Uterus (tissue), 4 donors: ENCODE measurements around the gene NOTCH1. TPM values are rescaled to one million over a fixed set of nuclear protein-coding genes. Genes with fewer than 3 reads are reported as not detected.

Experiments
- DNase-seq, 2 donors: peaks; one replicate each; pipeline ENCODE4 v3.0.0-alpha.2; 2019 to 2020
- H3K27ac ChIP-seq, 2 donors: fragments of 200-600 bp; sonication (generic); 1 replicate in 1 of 2; 2 replicates in 1 of 2; pipeline ENCODE4 v1.5.1; 2016 to 2018
- H3K27me3 ChIP-seq, 2 donors: fragments of 200-600 bp; sonication (generic); one replicate each; pipeline ENCODE4 v1.5.1; 2018 to 2019; ENCODE audit warnings: control low read depth in 1 of 2
- H3K36me3 ChIP-seq, 2 donors: fragments of 200-600 bp; sonication (generic); one replicate each; pipeline ENCODE4 v1.5.1; 2019; ENCODE audit warnings: control low read depth in 1 of 2
- H3K4me1 ChIP-seq, 2 donors: fragments of 200-600 bp; sonication (generic); one replicate each; pipeline ENCODE4 v1.5.1; 2018 to 2019; ENCODE audit warnings: control low read depth in 1 of 2
- H3K4me3 ChIP-seq, 2 donors: fragments of 200-600 bp; sonication (generic); 1 replicate in 1 of 2; 2 replicates in 1 of 2; pipeline ENCODE4 v1.5.1; 2018 to 2019; ENCODE audit warnings: mild to moderate bottlenecking in 1 of 2
- H3K9me3 ChIP-seq, 2 donors: fragments of 200-600 bp; sonication (generic); one replicate each; pipeline ENCODE4 v1.5.1; 2019; ENCODE audit warnings: control low read depth in 1 of 2
- CTCF ChIP-seq, 4 experiments: fragments of 200-600 bp in 2 of 4; fragments of 450-650 bp in 2 of 4; sonication (generic) in 2 of 4; IDR thresholded peaks; one replicate each; pipeline ENCODE4 v1.5.1; 2016 to 2019; ENCODE audit warnings: antibody characterized with exemption in 4 of 4, mild to moderate bottlenecking in 2 of 4, moderate library complexity in 1 of 4
- POLR2A ChIP-seq, 2 donors: fragments of 450-650 bp; IDR thresholded peaks; one replicate each; pipeline ENCODE4 v1.6.1; 2016; ENCODE audit warnings: antibody characterized with exemption in 2 of 2, mild to moderate bottlenecking in 1 of 2, moderate library complexity in 1 of 2
- intact Hi-C: fragments of 100-400 bp; cut with DNase I; formaldehyde crosslinking; loops from one replicate; pipeline ENCODE4 v1.15.1; 2023; ENCODE audit warnings: low total_unique reads
- total RNA-seq, 4 donors: library from RNA; depleted of rRNA in 3 of 4; stranded (reverse); fragments of >200 nt in 3 of 4; gene quantifications; one replicate each; pipeline versions ENCODE4 v1.1.0 to v1.2.4, GENCODE V29; 2014 to 2023
- donor health status: DM: yes; HTN: yes; CAD: no.

NOTCH1 gene
- total RNA-seq, 4 donors from 2014 or later = 19.7 to 109 (median 35.6) TPM

DNA sequence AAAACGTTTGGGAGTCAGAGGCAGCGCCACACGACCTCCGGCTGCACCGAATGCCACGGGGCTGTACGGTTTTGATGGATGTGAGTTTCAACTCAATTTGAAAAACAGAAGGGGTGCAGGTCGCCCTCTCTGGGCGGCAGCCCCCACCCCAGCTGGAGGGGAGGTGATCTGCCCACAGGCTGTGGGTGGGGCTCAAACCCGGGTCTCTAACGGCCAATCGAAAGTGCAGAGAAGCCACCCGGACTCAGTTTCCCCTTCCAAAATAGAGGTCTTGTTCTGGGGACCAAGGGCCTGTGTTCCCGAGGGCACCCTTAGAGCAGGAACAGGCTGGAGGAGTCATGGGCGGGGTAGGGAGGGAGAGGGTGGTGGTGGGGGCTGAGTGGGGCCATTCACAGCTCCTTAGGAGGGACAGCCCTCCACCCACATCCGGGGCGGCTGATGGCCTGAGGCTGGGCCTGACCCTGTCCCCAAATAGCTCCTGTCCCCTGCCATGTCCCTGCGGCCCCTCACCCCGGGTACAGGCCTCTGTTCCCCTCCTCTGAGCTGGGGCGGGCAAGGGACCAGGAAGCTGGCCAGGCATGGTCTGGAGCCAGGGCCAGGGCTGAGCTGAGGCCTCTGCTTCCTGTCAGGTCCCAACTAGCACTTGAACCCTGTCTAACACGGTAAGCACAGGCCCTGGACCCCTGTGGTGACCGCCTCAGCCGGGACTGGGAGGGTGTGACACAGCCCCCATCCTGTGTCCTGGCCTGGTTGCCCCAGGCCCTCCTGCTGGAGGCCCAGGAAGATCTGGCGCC lies 22.6 kb upstream of the NOTCH1 start:
- H3K4me1 ChIP-seq = peaks cover 5 to 55% of the 10 kb centered on the region in 2 donors
- no peak overlapping the region for H3K4me3 ChIP-seq

GRCh38 chr9:136567651-136568287 lies 21.9 kb upstream of the NOTCH1 start:
- intact Hi-C loops = no loop called here
- H3K4me1 ChIP-seq = peaks cover 5 to 55% of the 10 kb centered on the region in 2 donors
- H3K9me3 ChIP-seq = no peaks in the 10 kb centered on the region
- peak; percentile 84 to 86 for DNase-seq
- H3K4me3 ChIP-seq = no peak overlapping the region
- no peaks in the 10 kb centered on the region for H3K27me3 ChIP-seq
- H3K27ac ChIP-seq = peak overlapping the region; percentile 59 to 83
- H3K36me3 ChIP-seq = no peaks in the 10 kb centered on the region
- TF ChIP-seq POLR2A (IDR thresholded peaks at IDR 0.05) = no peak
- TF ChIP-seq CTCF (IDR thresholded peaks at IDR 0.05) = no peak

More for the DNA sequence above, 22.6 kb upstream of the NOTCH1 start:
- DNase-seq = no peak
- Histone ChIP-seq H3K27ac (peak overlapping the region in 1 of 2 donors; percentile 59), H3K36me3 (no peaks in the 10 kb centered on the region), H3K27me3 (no peaks in the 10 kb centered on the region), H3K9me3 (no peaks in the 10 kb centered on the region)
- TF ChIP-seq POLR2A (IDR thresholded peaks at IDR 0.05) (no peak), CTCF (IDR thresholded peaks at IDR 0.05) (no peak)
- intact Hi-C loops = no loop called here

DNA sequence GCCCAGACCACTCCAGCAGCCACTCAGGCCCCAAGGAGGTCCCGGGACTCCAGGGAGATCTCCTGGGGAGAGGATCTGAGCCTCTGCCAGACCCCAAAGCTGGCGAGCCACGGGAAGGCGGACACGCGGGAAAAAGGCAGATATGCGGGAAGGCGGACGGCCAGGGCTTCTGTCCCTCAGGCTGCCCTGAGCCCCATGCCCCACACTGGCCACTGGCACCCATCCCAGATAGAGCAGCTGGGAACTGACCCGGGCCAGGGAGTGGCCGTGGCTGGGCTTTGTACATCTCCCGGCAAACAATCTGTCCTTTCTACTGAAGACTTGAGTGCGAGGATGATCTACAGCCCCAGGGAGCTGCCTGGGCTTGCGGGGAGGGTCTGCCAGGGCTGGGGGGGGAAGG lies 21.1 kb upstream of the NOTCH1 start:
- Histone ChIP-seq H3K27ac (peak overlapping the region; percentile 78 to 83), H3K27me3 (no peaks in the 10 kb centered on the region), H3K36me3 (no peaks in the 10 kb centered on the region), H3K4me1 (peaks cover 5 to 52% of the 10 kb centered on the region in 2 donors), H3K4me3 (no peak overlapping the region), H3K9me3 (no peaks in the 10 kb centered on the region)
- peak; percentile 75 to 78 for DNase-seq
- intact Hi-C loops = no loop called here
- TF ChIP-seq CTCF (IDR thresholded peaks at IDR 0.05) = no peak
- TF ChIP-seq POLR2A (IDR thresholded peaks at IDR 0.05) = no peak

GRCh38 chr9:136566553-136566895 lies 20.7 kb upstream of the NOTCH1 start:
- no peak overlapping the region for H3K4me3 ChIP-seq
- no peaks in the 10 kb centered on the region for H3K36me3 ChIP-seq
- H3K27me3 ChIP-seq = no peaks in the 10 kb centered on the region
- DNase-seq = no peak
- H3K4me1 ChIP-seq = peaks cover 5 to 49% of the 10 kb centered on the region in 2 donors
- TF ChIP-seq POLR2A (IDR thresholded peaks at IDR 0.05) (no peak), CTCF (IDR thresholded peaks at IDR 0.05) (no peak)
- H3K27ac ChIP-seq = peak overlapping the region; percentile 78 to 83
- intact Hi-C loops = no loop called here
- no peaks in the 10 kb centered on the region for H3K9me3 ChIP-seq
